OCI-LY1 (cell line): Measurements from ENCODE around the gene DOCK3.

ENCODE experiments used
- EZH2 ChIP-seq: fragments of 200-600 bp; sonication (generic), shearing (Covaris generic); IDR thresholded peaks from 2 replicates; pipeline ENCODE4 v1.8.0; 2017; ENCODE audit warnings: borderline replicate concordance, mixed run types, mild to moderate bottlenecking, antibody characterized with exemption, low read length, moderate library complexity, mixed read lengths
- TF ChIP-seq, protein P1 (sequence below): fragments of 200-600 bp; sonication (generic), shearing (Covaris generic); IDR thresholded peaks from 2 replicates; pipeline ENCODE4 v1.5.1; 2017; ENCODE audit warnings: mild to moderate bottlenecking, antibody characterized with exemption, low read length, moderate library complexity, mixed read lengths

DNA sequence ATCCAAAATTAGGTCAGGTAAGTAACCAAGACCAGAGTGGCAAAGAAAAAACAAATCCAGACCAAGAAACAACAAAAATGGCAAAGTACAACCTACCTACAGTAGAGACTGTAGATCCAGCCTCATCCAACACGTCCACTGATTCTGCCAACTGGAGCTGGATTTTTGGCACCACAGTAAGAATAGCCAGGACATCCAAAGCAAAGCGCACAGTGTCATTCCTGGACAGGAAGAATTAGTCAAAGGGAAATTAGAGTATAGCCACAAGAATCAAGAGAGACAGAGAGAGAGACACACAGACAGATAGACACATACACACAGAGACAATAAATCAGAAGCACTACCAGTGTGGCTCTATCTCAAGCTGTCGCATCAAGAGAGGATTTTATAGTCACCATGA lies 747.5 kb downstream of the DOCK3 start:
- TF ChIP-seq, protein P1, sequence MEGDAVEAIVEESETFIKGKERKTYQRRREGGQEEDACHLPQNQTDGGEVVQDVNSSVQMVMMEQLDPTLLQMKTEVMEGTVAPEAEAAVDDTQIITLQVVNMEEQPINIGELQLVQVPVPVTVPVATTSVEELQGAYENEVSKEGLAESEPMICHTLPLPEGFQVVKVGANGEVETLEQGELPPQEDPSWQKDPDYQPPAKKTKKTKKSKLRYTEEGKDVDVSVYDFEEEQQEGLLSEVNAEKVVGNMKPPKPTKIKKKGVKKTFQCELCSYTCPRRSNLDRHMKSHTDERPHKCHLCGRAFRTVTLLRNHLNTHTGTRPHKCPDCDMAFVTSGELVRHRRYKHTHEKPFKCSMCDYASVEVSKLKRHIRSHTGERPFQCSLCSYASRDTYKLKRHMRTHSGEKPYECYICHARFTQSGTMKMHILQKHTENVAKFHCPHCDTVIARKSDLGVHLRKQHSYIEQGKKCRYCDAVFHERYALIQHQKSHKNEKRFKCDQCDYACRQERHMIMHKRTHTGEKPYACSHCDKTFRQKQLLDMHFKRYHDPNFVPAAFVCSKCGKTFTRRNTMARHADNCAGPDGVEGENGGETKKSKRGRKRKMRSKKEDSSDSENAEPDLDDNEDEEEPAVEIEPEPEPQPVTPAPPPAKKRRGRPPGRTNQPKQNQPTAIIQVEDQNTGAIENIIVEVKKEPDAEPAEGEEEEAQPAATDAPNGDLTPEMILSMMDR: no peak
- no peak for TF ChIP-seq EZH2
